GM21390 (cell line): ENCODE measurements around the gene CCDC177.

Experiments
- ATAC-seq: cut with Tn5 transposase; IDR thresholded peaks from one replicate; pipeline ENCODE4 v1.9.1; 2021; ENCODE audit not compliant: unreplicated experiment

Gene CCDC177

GRCh38 chr14:69531135-69531534 is 43.5 kb downstream of the CCDC177 start:
- ATAC-seq = no peak

- no peak for ATAC-seq
Observed at GRCh38 chr14:69530095-69530494, 44.6 kb downstream of the CCDC177 start.

GRCh38 chr14:69529563-69529962 is 45.1 kb downstream of the CCDC177 start:
- no peak for ATAC-seq

GRCh38 chr14:69528930-69529329 is 45.7 kb downstream of the CCDC177 start:
- no peak for ATAC-seq

- no peak for ATAC-seq
Observed at GRCh38 chr14:69528143-69528542, 46.5 kb downstream of the CCDC177 start.

DNA sequence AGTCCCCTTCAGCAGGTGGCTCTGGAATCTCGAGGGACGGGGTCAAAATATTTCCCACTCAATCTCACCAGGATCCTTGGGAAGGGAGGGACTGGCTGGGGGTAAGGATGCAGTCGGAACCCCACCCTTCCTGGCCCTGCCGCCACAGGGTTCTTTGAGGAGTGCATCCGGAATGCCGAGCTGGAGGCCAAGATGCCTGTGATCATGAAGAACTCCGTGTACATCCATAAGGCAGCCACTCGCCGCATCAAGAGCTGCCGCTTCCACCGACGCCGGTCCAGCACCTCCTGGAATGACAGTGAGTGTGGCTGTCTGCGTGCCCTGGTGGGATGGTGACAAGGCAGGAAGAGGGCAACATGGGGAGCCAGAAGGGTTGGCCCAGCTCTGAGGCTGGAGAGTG is 47.0 kb downstream of the CCDC177 start:
- no peak for ATAC-seq

GRCh38 chr14:69525896-69526295 is 48.8 kb downstream of the CCDC177 start:
- no peak for ATAC-seq

DNA sequence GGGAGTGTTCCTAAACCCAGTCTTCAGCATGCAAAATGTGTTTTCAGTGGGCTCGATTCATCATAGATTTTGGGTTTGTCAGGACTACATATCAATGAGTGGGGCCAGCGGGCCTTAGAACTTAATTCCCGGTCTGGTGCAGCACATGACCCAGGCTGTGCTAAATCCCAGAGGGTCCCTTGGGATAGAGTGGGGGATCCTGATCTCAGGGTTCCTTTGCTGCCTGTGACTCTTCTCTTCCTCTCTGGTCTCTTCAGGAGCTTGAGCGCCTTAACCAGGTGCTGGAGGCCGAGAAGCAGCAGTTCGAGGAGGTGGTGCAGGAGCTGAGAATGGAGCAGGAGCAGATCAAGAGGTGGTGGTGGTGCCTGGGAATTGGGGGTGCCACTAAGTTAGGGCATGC is 52.6 kb downstream of the CCDC177 start:
- no peak for ATAC-seq
